Panc1 (cell line): Measurements from ENCODE around the gene XYLT1.

Source experiments
- CTCF ChIP-seq: fragments of 450-650 bp; IDR thresholded peaks from 2 replicates; pipeline ENCODE4 v1.5.1; 2017; ENCODE audit warnings: mild to moderate bottlenecking
- REST ChIP-seq, 2 experiments: IDR thresholded peaks; 2 replicates each; pipeline ENCODE4 v1.6.1; 2011 to 2012; ENCODE audit warnings: low read depth in 2 of 2, control low read depth in 1 of 2, low read length in 1 of 2, mild to moderate bottlenecking in 1 of 2, moderate library complexity in 1 of 2; ENCODE audit not compliant: insufficient read depth in 1 of 2

- no peak for TF ChIP-seq CTCF
- TF ChIP-seq REST (IDR thresholded peaks at IDR 0.05; ENCODE audit: insufficient read depth in 1 of 2, low read depth in 2 of 2, low read length in 1 of 2) = no peak
Measured at GRCh38 chr16:17512636-17513220, 42.0 kb upstream of the XYLT1 start.
